ENCODE results near the gene TRIO. TPM values are rescaled to one million over a fixed set of nuclear protein-coding genes. Genes with fewer than 3 reads are reported as not detected.

TRIO gene
- total and polyA plus RNA-seq, 10 of the 15 experiments (the other 5 are each of a cell fraction or from before 2014, with no cell fraction given) = 5.1 to 96.4 (median 44.6) TPM

DNA sequence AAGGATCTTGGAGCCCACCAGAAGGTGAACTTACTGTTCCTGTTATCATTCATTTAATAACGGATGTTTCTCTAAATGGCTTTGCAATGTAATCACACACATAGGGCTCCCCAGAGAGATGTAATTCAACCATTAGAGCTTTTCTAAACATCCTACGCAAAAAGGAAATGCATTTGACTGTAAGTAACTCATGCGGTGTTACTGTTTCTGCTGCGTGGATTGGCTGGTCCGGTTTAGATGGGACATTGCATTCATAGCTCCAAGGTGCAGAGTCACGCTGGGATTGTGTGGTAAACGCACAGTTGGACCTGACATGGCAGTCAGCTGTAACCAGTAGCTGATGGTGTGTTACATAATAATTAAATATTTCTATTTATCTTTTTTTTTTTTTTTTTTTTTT, 252.9 kb downstream of the TRIO start:
- no TSS peak for BruUV-seq (replicated peaks)
- SMC1A ChIA-PET (ENCODE audit: uncharacterized antibody, unreplicated experiment) = interaction anchor here (0.8 kb wide), 1 partner anchor 253 kb away, joined by 3 read pairs; no protein-coding TSS in a partner anchor
- no peak overlapping the region for H3K9ac ChIP-seq (ENCODE audit: control insufficient read depth, insufficient read depth, low read length)
- in situ Hi-C loops (cut with MboI) (loop anchor here (10.0 kb wide), 1 partner anchor 249 kb away; no protein-coding TSS in a partner anchor), intact Hi-C loops (cut with micrococcal nuclease; ENCODE audit: unreplicated experiment) (no loop called here)
- no peaks in the 10 kb centered on the region for H3K79me2 ChIP-seq (ENCODE audit: control insufficient read depth, insufficient read depth, low read length)
- DNase-seq (ENCODE audit: low read depth, low spot score) (no peak), FAIRE-seq (no peak), ATAC-seq (no peak)
- CTCF ChIA-PET = interaction anchor here (1.3 to 3.8 kb wide), 3 partner anchors 10 to 253 kb away, joined by 3 to 18 read pairs (median 3); no protein-coding TSS in a partner anchor
- H3K27me3 ChIP-seq (replicated peaks in 1 of 2; ENCODE audit: control insufficient read depth in 2 of 2, insufficient read depth in 2 of 2, low read length in 1 of 2) = no peaks in the 10 kb centered on the region
- H3K4me1 ChIP-seq (ENCODE audit: control insufficient read depth, insufficient read depth, low read length) = no peaks in the 10 kb centered on the region
- H3K9me3 ChIP-seq (replicated peaks; ENCODE audit: control insufficient read depth, insufficient read depth, low read length) = no peaks in the 10 kb centered on the region
- no peak overlapping the region for H2AFZ ChIP-seq (ENCODE audit: control insufficient read depth, low read depth, low read length)
- H3K4me2 ChIP-seq (ENCODE audit: control insufficient read depth, insufficient read depth) = no peak overlapping the region
- POLR2A ChIA-PET = interaction anchor here (0.7 kb wide), 1 partner anchor 391 kb away, joined by 3 read pairs; no protein-coding TSS in a partner anchor
- H3K4me3 ChIP-seq = no peak overlapping the region
- RAD21 ChIA-PET (ENCODE audit: unreplicated experiment) = interaction anchor here (0.5 to 1.1 kb wide), 2 partner anchors 194 to 253 kb away, joined by 3 to 5 read pairs; no protein-coding TSS in a partner anchor
- no peaks in the 10 kb centered on the region for H4K20me1 ChIP-seq (ENCODE audit: control insufficient read depth, insufficient read depth)
- peaks cover 5 to 50% of the 10 kb centered on the region in 2 experiments for H3K36me3 ChIP-seq (ENCODE audit: control insufficient read depth in 2 of 2, insufficient read depth in 2 of 2, low read length in 1 of 2)
- WGBS (ENCODE audit: insufficient coverage, insufficient replicate concordance, low lambda C conversion rate, missing lambda C conversion rate) = 90% methylated on average over 7 of the region's 7 CpGs
- H3K27ac ChIP-seq (ENCODE audit: control insufficient read depth, insufficient read depth) = no peak overlapping the region
- TF ChIP-seq SMAD1 (IDR thresholded peaks at IDR 0.05; ENCODE audit: low read depth, partially characterized antibody) (no peak), FOXM1 (IDR thresholded peaks at IDR 0.05; ENCODE audit: low read depth, low read length) (no peak), RAD51 (IDR thresholded peaks at IDR 0.05) (no peak)
- TF ChIP-seq, protein P1, sequence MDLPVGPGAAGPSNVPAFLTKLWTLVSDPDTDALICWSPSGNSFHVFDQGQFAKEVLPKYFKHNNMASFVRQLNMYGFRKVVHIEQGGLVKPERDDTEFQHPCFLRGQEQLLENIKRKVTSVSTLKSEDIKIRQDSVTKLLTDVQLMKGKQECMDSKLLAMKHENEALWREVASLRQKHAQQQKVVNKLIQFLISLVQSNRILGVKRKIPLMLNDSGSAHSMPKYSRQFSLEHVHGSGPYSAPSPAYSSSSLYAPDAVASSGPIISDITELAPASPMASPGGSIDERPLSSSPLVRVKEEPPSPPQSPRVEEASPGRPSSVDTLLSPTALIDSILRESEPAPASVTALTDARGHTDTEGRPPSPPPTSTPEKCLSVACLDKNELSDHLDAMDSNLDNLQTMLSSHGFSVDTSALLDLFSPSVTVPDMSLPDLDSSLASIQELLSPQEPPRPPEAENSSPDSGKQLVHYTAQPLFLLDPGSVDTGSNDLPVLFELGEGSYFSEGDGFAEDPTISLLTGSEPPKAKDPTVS (IDR thresholded peaks at IDR 0.05; ENCODE audit: low read depth, low read length) = no peak
- TF ChIP-seq, protein P2, sequence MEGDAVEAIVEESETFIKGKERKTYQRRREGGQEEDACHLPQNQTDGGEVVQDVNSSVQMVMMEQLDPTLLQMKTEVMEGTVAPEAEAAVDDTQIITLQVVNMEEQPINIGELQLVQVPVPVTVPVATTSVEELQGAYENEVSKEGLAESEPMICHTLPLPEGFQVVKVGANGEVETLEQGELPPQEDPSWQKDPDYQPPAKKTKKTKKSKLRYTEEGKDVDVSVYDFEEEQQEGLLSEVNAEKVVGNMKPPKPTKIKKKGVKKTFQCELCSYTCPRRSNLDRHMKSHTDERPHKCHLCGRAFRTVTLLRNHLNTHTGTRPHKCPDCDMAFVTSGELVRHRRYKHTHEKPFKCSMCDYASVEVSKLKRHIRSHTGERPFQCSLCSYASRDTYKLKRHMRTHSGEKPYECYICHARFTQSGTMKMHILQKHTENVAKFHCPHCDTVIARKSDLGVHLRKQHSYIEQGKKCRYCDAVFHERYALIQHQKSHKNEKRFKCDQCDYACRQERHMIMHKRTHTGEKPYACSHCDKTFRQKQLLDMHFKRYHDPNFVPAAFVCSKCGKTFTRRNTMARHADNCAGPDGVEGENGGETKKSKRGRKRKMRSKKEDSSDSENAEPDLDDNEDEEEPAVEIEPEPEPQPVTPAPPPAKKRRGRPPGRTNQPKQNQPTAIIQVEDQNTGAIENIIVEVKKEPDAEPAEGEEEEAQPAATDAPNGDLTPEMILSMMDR (IDR thresholded peaks at IDR 0.05 in 2 of 3, conservative IDR thresholded peaks at IDR 0.05 in 1 of 3; ENCODE audit: control insufficient read depth in 2 of 3, extremely low read depth in 1 of 3, insufficient read depth in 1 of 3, low read depth in 3 of 3, low read length in 3 of 3) = no peak
- TF ChIP-seq, protein P3, sequence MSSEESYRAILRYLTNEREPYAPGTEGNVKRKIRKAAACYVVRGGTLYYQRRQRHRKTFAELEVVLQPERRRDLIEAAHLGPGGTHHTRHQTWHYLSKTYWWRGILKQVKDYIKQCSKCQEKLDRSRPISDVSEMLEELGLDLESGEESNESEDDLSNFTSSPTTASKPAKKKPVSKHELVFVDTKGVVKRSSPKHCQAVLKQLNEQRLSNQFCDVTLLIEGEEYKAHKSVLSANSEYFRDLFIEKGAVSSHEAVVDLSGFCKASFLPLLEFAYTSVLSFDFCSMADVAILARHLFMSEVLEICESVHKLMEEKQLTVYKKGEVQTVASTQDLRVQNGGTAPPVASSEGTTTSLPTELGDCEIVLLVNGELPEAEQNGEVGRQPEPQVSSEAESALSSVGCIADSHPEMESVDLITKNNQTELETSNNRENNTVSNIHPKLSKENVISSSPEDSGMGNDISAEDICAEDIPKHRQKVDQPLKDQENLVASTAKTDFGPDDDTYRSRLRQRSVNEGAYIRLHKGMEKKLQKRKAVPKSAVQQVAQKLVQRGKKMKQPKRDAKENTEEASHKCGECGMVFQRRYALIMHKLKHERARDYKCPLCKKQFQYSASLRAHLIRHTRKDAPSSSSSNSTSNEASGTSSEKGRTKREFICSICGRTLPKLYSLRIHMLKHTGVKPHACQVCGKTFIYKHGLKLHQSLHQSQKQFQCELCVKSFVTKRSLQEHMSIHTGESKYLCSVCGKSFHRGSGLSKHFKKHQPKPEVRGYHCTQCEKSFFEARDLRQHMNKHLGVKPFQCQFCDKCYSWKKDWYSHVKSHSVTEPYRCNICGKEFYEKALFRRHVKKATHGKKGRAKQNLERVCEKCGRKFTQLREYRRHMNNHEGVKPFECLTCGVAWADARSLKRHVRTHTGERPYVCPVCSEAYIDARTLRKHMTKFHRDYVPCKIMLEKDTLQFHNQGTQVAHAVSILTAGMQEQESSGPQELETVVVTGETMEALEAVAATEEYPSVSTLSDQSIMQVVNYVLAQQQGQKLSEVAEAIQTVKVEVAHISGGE (CRISPR knock-in tag; IDR thresholded peaks at IDR 0.05) = no peak
- TF ChIP-seq, protein P4, sequence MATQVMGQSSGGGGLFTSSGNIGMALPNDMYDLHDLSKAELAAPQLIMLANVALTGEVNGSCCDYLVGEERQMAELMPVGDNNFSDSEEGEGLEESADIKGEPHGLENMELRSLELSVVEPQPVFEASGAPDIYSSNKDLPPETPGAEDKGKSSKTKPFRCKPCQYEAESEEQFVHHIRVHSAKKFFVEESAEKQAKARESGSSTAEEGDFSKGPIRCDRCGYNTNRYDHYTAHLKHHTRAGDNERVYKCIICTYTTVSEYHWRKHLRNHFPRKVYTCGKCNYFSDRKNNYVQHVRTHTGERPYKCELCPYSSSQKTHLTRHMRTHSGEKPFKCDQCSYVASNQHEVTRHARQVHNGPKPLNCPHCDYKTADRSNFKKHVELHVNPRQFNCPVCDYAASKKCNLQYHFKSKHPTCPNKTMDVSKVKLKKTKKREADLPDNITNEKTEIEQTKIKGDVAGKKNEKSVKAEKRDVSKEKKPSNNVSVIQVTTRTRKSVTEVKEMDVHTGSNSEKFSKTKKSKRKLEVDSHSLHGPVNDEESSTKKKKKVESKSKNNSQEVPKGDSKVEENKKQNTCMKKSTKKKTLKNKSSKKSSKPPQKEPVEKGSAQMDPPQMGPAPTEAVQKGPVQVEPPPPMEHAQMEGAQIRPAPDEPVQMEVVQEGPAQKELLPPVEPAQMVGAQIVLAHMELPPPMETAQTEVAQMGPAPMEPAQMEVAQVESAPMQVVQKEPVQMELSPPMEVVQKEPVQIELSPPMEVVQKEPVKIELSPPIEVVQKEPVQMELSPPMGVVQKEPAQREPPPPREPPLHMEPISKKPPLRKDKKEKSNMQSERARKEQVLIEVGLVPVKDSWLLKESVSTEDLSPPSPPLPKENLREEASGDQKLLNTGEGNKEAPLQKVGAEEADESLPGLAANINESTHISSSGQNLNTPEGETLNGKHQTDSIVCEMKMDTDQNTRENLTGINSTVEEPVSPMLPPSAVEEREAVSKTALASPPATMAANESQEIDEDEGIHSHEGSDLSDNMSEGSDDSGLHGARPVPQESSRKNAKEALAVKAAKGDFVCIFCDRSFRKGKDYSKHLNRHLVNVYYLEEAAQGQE (IDR thresholded peaks at IDR 0.05; ENCODE audit: low read depth, low read length) = no peak
- TF ChIP-seq, protein P5, sequence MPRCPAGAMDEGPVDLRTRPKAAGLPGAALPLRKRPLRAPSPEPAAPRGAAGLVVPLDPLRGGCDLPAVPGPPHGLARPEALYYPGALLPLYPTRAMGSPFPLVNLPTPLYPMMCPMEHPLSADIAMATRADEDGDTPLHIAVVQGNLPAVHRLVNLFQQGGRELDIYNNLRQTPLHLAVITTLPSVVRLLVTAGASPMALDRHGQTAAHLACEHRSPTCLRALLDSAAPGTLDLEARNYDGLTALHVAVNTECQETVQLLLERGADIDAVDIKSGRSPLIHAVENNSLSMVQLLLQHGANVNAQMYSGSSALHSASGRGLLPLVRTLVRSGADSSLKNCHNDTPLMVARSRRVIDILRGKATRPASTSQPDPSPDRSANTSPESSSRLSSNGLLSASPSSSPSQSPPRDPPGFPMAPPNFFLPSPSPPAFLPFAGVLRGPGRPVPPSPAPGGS (IDR thresholded peaks at IDR 0.05; ENCODE audit: borderline replicate concordance, insufficient read depth, low read depth, low read length, poor library complexity, severe bottlenecking) = no peak
